CMK (cell line): Measurements from ENCODE around the gene MPPED2.

Source experiments
- DNase-seq: peaks from one replicate; pipeline ENCODE4 v3.0.0-alpha.2; 2010; ENCODE audit warnings: low read depth

The MPPED2 gene

DNA sequence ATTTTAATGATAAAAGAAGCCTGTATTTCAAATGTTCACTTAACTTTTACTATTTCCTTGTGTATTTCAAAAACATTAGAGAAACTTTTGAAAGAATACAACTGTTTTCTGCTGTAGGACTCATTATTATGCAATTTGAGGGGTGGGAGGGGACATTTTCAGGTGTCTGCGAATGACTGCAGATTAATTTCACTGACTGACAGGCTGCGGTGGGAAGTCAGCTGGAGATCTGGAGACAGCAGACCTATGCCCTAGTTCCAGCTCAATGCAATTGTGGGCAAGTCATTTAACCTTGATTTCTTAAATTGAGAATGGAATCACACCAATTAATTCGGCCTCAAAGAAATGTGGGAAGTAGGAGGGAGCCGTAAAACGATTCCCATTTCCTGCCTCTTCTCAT is 134.5 kb downstream of the MPPED2 start:
- no peak for DNase-seq

DNA sequence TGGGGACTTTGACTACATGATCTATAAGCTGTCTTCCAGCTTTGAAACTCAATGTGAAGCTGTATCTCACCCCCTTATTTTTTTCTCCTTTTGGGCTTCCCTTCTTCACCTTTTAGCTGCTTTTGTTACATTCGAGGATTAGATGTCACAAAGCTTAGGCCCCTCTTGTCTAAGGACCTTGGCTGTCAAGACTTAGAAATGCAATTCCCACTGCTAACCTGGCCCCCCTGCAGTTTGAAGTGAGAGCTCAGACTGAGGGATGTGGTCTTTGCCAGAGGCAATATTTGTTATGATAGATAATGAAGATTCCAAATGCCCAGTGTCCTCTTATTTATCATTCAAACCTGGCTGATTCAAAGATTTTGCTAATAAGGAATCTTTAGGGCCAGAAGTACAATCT is 135.0 kb downstream of the MPPED2 start:
- DNase-seq, result no peak

DNA sequence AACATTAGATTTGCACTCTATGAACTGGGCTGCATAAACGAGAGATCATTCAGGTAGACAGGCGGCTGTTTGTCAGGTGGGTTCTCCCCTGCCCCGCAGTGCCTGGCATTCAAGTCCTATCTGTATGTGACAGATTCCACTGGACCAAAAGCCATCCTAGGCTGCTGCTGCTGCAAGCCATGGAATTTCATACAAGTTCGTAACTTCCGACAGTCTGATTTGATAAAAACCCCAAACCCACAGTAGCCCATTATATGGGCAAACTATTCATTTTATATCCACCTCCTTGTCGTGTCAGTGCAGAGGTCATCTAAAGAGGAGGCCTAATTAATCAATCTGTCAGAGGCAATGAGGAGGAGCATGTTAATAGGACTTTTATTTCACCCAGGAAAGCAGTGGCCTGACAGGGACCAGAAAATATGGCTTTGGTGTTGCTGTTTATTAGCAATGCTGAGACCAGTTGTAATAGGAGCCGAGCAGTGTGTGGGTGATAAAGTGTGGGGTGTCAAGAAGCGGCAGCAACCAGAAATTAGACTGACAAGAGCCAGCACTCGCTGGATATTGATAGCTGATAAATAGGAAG is 139.0 kb downstream of the MPPED2 start:
- no peak for DNase-seq

DNA sequence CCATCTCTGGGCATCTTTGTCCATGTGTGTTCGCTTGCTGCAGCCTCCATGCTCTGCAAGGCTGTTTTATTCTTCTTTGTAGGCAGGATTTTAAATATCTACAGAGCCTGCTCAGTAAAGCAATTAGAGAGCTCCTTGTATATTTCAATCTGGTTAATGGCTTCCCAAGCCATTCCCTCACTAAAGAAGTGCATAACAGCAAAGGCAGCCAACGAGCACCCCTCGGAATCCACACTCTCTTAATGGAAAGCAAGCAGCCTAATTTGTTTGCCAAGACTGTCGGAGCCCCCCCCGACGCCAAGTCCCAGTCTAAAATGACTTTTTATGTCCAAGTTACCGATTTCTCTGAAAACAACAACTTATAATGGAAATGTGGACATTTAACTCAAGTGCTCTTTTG is 139.6 kb downstream of the MPPED2 start:
- no peak for DNase-seq

DNA sequence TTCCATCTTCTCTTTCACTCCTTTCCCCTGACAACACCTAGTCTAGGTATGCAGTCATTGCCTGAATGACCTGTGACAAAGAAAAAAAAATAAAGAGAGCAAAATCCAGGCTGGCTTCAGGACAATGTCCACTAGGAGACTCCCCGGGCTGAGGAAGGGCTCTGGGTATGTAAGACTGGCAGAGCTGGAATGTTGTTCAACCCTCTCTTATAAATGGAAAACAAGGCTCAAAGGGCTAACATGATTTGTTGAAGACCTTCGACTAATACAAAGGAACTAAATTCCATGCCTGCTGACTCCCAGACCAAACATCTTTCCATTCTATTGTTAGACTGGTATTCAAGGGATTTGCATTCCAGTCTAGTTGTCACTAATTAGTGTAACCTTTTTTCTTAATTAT is 141.1 kb downstream of the MPPED2 start:
- DNase-seq, result no peak

DNA sequence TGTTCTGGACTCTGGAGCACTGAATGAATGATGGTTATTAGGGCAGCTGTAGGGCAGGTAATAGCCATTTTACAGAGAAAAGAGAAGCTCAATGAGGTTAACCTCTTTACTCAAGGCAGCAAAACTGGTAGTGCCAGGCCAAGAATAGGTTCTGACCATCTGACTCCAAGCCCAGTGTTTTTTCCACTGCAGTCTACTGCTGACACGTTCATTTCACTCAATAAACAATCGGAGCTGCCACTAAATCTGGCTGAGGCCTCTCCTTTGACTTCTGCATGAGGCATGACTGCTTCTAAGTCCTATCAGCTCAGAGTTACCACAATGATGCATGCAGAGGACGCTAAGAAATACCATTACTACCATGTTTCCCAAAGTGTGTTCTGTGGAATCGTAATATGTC is 145.6 kb downstream of the MPPED2 start:
- DNase-seq, result no peak

DNA sequence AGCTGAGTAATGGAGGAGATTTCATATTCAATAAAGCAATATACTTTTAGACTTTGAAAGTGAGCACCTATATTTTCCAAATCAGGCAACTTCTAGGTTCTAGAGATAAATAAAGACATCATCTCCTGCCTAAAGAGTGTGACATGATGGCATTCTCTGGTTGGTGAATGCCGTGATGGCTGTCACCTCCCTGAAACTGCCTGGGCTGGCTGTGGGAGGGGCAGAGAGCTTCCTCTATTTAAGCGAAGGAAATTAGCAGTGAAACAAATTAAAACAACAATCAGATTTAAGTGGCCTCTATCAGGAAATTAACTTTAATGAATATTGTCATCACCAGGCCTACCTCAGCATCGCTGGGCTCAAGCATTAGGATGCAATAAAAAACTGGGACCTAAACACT is 149.4 kb downstream of the MPPED2 start:
- no peak for DNase-seq

DNA sequence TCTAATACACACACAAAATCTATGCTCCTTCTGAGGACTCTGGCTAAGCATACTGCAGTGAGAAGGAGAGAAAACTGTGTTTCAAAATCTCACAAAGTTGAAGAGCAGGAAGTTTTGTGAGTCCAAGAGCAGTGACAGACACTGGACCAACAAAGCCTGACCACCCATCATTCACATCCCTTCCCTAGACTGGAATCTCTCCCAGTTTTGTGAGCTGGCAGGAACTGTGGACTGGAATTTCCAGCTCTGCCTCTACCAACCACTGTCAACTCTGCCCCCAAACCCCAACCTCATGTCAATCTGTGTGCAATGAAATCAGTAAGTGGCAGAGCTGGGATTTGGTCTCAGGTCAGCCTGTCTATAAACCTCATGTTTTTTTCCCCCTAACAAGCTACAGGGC is 150.7 kb downstream of the MPPED2 start:
- no peak for DNase-seq

DNA sequence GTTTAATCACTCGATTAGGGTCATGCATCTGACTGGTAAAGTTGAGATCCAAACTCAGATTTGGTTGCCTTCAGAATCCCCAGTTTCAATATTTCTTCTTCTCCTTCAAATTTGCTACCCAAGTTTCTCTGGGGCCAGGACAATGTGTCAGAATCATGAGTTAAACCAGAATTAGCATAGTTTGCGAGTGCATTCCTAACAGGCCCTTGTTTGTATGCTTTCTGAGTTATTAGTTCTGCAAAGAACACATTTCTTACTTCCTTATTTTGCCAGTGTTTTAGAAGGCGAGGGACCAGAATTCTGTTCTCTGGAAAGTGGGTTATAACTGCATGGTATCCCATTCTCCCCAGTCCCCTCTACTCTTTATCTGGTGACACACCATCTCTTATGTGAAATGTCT is 151.3 kb downstream of the MPPED2 start:
- no peak for DNase-seq

DNA sequence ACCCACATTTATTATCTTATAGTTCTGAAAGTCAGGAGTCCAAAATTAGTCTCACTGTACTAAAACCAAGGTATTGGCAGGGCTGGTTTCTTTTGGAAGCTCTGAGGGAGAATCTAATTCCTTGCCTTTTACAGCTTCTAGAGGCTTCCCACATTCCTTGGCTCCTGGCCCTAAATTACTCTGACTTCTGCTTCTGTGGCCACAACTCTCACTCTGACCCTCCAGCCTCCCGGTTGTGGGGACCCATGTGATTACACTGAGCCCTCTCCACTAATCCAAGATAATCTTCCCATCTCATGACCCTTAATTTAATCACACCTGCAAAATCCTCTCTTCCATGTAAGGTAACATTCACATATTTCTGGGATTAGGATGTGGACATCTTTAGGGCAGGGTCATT is 152.3 kb downstream of the MPPED2 start:
- DNase-seq, result no peak

DNA sequence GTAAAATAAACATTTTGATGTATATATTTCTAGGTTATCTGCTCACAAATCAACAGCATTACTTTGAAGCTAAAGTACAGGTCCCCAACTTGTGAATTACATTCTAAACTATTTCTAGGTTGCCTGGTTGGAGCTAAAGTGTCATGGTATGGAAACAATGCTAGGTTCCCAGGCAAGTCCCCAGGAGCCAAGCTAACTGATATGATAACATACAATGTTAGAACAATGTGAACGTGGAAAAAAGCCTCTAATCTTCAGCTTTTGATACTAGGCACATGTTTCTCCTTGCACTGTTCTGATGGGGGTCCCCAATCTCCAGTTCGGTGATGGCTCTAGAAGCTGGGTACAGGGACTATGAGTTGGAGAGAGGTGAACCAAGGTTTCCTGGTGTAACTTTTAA is 153.4 kb downstream of the MPPED2 start:
- DNase-seq, result no peak

DNA sequence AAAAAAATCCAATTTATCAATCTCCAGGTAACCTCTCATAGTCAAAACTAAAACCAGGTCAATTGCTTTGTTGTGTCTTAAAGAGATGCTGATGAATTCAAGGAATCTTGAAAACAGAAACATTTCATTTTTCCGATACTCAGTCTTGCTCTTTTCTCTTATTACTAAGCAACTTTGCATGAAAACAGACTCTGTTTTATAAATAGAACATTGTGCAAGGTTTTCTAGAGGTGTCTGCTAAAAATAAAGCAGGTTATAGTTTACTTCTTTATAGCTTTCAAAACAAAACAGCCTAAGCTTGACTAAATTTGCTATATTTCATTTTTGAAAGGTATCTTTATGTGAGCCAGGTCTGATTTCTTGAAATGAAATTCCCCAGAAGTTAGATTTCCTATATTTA is 154.0 kb downstream of the MPPED2 start:
- no peak for DNase-seq

DNA sequence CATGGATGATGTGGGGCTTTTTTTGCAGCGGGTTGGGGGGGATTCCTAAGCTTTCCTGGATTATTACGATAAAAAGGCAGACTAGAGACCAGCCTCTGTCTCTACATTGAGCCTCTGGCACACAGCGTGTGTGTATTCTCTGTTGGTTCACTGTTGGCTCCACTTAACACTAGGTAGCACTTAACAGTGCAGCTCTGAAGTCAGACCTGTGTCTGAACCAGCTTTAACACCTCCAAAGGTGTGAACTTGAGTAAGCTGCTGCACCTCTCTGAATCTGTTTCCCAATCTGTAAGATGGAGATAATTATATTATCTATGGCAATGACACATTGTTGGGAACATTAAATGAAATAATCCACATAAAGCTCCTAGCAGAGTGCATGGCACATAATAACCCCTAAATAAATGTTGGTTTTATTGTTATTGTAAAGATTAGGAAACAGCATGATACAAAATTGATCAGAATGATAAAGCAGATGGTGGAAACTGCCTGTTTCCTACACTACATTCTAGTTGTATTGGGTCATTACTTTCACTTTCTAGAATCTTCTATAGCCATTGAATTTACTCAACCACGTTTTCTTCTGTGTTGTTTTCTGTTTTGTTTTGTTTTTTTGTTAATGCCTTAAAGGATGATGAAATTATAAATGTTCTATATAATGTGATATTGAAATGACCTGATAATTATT is 154.9 kb downstream of the MPPED2 start:
- DNase-seq, result no peak

DNA sequence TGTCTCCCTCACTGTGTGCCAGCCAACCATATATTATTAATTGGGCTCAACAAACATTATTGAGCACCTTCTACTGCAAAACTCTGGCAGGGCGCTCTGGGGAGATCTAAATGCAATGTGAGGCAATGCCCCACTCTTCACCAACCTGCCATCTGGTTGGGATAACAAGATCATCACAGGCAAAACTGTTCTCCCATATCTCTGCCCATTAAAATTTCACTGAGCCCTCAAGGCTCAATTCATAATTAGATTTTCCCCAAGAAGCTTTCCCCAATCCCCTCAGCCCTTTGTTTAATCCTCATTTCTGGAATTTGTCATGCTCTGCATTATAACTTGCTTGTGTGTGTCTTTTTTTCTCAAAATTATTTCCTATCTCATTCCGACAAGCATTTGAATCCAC is 156.6 kb downstream of the MPPED2 start:
- no peak for DNase-seq

DNA sequence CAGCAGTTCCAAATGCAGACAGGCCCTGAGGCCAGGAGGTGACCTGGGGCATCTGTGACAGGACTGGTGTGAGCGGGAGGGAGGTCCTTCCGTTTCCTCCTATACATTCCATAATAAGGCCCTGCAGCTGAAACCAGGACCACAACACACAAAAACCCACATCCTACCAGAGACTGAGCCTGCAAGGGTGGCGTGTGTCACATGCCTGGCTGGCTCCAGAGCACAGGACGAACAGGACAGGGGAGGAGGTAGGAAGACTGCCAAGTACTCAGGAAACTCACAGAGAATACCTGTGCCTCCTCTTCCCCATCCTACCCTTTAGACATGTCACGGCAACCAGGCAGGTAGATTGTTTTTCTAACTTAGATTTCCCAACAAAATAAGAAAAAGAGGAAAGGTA is 159.4 kb downstream of the MPPED2 start:
- no peak for DNase-seq

DNA sequence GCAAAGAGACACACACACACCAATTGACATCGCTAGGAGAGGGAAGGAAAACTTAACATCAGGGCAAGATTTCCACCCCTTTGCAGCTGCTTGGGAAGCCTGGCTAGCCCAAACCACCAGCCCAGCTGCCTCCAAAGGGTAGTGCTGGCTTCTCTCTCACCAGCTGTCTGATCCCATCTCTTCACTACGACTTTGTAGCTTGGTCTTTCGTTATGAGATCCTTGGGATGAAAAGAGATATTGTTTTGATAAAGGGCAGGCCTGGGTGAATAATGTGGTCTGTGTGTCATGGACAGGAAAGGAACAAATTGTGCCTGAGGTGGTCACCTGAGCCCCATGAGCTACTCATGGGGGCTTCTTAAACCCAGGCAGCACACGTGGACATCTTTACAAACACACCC is 161.3 kb downstream of the MPPED2 start:
- DNase-seq, result no peak

DNA sequence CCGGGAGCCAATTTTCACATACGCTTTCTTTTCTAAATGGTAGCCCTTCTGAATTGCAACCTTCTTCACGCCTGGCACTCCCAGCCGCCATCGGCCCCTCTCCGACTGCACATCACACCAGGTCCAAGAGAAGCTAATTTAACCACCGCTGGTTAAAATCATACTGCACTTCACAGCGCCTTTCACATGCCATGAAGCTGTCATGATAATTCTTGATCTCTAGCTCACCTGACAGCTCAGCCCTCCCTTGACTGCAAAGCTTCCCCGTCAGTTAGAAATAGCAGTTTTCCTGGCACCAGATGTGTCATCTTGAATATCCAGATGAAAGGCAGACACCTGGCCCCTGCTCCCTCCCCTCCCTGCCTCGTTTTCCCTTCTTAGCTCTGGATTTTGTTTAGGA is 161.8 kb downstream of the MPPED2 start:
- no peak for DNase-seq

DNA sequence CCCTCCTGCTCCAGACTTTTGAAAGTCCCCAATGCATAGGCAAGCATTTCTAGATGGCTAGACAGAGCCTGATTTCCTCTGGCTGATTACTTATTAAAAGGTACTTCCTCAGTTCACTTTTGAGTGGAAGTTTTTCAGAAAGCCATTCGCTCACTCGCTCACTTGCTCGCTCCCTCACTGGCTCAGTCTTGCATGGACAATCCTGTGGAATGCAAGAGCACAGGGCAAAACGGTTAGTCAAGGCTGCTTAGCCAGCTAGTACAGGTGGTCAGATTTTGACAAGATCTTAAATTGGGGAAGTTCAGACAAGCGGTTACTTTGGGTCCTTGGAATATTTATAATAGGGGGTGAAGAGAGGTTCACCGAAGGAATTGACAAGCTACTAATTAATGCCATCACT is 162.3 kb downstream of the MPPED2 start:
- no peak for DNase-seq

DNA sequence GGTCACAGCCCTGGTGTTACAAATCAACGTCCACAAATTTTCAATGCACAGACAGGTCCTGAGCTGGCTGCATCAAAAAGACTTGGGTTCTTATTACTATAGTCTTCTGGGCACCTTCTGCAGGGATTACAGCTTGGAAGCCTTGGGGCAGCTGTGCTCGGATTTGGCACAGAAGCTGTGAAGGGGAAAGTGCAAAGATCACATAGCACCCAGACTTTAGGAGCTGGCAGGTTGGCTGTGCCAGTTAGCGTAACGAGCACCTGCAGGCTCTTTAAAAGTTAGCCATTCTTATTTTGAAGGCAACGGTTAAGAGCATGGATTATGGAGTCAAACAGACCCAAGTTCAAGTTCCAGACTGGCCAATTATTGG is 162.9 kb downstream of the MPPED2 start:
- DNase-seq, result no peak

DNA sequence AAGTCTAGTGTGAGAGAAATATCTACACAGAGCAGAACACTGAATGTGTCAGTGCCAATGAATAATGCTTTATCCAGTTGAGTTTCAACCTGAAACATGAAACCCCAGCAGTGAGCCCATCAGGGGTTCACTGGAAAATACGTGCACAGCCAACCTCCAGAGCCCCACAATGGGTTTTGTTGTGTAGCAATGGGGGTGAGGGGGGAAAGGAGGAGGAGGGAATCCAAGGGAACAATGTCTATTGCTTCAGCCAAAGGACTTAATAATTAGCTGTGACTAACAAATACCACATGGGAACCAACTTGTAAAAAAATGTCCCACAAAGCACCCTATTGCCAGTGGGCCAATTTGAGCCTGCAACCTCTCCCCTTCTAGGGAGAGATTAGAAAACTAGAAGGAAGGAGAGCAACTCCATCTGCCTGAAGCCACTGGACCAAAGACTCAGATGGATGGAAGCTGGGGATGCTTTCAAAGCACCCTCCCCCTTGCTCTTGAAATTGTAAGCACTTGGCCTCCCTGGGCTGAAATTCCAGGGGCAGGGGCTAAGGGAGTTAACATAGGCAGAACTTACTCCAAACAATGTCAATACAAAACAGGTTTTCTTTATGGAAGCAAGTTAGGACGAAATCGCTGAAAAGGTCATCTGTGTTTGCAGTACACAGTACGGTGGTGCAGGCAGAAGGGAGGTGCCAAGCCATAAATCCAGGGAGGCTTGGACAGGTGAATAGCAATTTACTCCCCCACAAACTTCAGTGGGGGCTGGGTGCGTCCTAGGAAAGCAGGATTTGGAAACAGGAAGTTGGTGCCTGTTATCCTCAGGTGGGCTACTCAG is 163.5 kb downstream of the MPPED2 start:
- no peak for DNase-seq

DNA sequence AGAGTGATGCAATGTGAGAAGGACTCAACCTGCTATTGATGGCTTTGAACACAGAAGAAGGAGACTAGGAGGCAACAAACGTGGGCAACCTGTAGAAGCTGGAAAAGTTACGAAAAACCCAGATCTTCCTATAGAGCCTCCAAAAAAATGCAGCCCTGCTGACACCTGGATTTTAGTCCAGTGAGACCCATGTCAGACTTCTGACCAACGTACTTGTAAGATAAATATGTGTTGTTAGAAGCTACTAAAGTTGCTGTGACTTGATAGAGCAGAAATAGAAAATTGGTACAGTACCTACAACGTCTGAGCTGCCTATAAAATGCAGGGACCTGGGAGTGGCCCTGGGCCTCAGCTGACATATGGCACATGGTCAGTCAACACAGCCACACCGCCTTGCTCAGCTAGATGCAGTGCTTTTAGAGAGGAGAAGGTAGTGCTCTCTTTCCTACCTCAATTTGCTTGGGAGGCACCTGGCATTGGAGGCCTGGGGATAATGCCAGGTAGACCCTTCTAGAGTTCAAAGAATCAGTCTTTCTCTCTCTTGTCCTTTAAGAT is 165.8 kb downstream of the MPPED2 start:
- no peak for DNase-seq

DNA sequence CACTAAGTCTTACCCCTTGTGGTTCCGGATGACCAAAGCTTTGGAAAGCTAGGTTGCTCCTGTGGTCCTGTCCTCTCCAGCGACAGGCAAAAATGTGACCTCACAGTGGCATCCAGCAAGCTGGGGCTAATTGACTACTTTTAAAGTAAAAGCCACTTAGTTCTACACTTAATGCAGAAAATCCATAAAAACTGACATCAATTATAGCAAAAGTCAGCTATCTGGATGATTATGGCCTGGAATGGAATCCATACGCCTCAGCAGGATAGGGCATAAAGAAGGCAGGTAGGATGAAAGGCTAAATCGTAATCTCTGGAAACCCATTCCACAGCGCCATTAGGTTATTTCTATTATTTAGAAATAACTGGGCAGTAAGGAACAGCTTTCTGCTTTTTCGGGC is 171.3 kb downstream of the MPPED2 start:
- no peak for DNase-seq

DNA sequence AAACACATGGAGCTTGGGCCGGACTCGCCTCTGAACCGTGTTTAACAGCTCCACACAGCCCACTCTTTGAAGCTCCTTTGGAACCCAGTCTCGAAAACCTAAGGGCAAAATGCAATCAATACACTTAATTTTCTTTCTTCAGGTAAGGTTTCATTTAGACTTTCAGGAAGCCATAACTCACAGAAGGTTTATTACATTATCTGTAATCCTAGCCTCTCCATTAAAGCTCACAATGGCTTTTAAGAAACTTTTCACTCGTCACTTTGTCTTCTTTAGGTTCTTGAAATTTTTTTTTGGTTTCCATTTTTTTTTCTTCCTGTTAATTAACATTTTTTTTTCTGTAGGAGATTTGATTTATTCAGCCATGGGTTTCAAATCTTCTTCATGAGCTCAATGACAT is 171.9 kb downstream of the MPPED2 start:
- no peak for DNase-seq
